K562 (cell line): ENCODE measurements around the gene ZFP57. TPM values are rescaled to one million over a fixed set of nuclear protein-coding genes. Genes with fewer than 3 reads are reported as not detected.
A peak's percentile ranks its signal among the peaks of the same experiment; 100 is the strongest.

Experiments used
- AFF4 ChIP-seq: sonication (generic); formaldehyde crosslinking; IDR thresholded peaks from 2 replicates; pipeline ENCODE4 v1.8.0; 2023; ENCODE audit warnings: mild to moderate bottlenecking, missing genetic modification reagents
- ATF3 ChIP-seq, 2 experiments: fragments of 450-650 bp in 1 of 2; sonication (generic) in 1 of 2; formaldehyde crosslinking in 1 of 2; IDR thresholded peaks in 1 of 2; conservative IDR thresholded peaks in 1 of 2; 2 replicates each; pipeline versions ENCODE4 v1.6.1 to v1.8.1; 2016 to 2023; ENCODE audit warnings: mild to moderate bottlenecking in 2 of 2, moderate library complexity in 2 of 2, inconsistent platforms in 1 of 2, missing genetic modification reagents in 1 of 2
- CAMTA2 ChIP-seq: fragments of 250-450 bp; sonication (Bioruptor Pico); conservative IDR thresholded peaks from 2 replicates; pipeline ENCODE4 v1.5.1; 2022
- EGR1 ChIP-seq: fragments of 450-650 bp; conservative IDR thresholded peaks from 2 replicates; pipeline ENCODE4 v1.6.1; 2017; ENCODE audit warnings: mild to moderate bottlenecking
- ILK ChIP-seq: fragments of 450-650 bp; IDR thresholded peaks from 2 replicates; pipeline ENCODE4 v1.6.1; 2016; ENCODE audit warnings: missing genetic modification characterization, low read depth, mild to moderate bottlenecking, missing compliant biosample characterization, moderate library complexity, borderline replicate concordance
- KDM5B ChIP-seq: fragments of 200-600 bp; sonication (generic); IDR thresholded peaks from 2 replicates; pipeline ENCODE4 v1.6.1; 2012; ENCODE audit warnings: low read depth, mild to moderate bottlenecking, moderate library complexity, low read length, control low read depth, inconsistent platforms; ENCODE audit not compliant: insufficient replicate concordance
- NFRKB ChIP-seq: fragments of 450-650 bp; IDR thresholded peaks from 2 replicates; pipeline ENCODE4 v1.6.1; 2016; ENCODE audit warnings: low read depth
- SMC3 ChIP-seq: conservative IDR thresholded peaks from 2 replicates; pipeline ENCODE4 v1.6.1; 2011; ENCODE audit warnings: low read depth, low read length, improper control_type of control experiment; ENCODE audit not compliant: insufficient read depth
- TCF7 ChIP-seq: sonication (generic); IDR thresholded peaks from 2 replicates; pipeline ENCODE4 v1.6.1; 2016; ENCODE audit warnings: antibody characterized with exemption, borderline replicate concordance
- VEZF1 ChIP-seq: fragments of 200-800 bp; sonication (Bioruptor generic); IDR thresholded peaks from 2 replicates; pipeline ENCODE4 v1.6.1; 2017; ENCODE audit warnings: missing genetic modification characterization, missing compliant biosample characterization
- ZBTB17 ChIP-seq: fragments of 450-650 bp; formaldehyde crosslinking; IDR thresholded peaks from 2 replicates; pipeline ENCODE4 v1.4.0; 2020; ENCODE audit warnings: mild to moderate bottlenecking
- ZC3H4 ChIP-seq: sonication (generic); formaldehyde crosslinking; IDR thresholded peaks from 2 replicates; pipeline ENCODE4 v1.9.0; 2021; ENCODE audit warnings: missing genetic modification reagents, borderline replicate concordance
- polyA plus RNA-seq, 8 experiments: library from polyadenylated mRNA; depleted of rRNA in 4 of 8; stranded (reverse) in 5 of 8; unstranded in 3 of 8; fragments of >200 nt; fragmentation: Nextera tagmentation in 2 of 8; fragmentation: Illumina TruSeq in 1 of 8; extraction: Ambion mirVana in 2 of 8; extraction: Trizol in 1 of 8; gene quantifications; 2 replicates each; pipeline versions ENCODE4 v1.2.1 to v1.2.3, GENCODE V29; 2011 to 2014; ENCODE audit warnings: inconsistent platforms in 1 of 8, missing spikeins in 1 of 8
- total RNA-seq, 7 experiments: library from RNA; depleted of rRNA in 6 of 7; stranded (reverse); fragments of >200 nt in 6 of 7; fragmentation: Illumina TruSeq in 2 of 7; extraction: Trizol in 2 of 7; gene quantifications; 2 replicates each; pipeline versions ENCODE4 v1.2.1 to v1.2.3, GENCODE V29; 2011 to 2021; ENCODE audit warnings: low replicate concordance in 1 of 7
- TF ChIP-seq, protein P1 (sequence below), 2 experiments: fragments of 250-450 bp in 1 of 2; fragments of 450-650 bp in 1 of 2; sonication (Bioruptor Pico) in 1 of 2; IDR thresholded peaks; 2 replicates each; pipeline versions ENCODE4 v1.6.1 to v1.8.0; 2016 to 2021; ENCODE audit warnings: mild to moderate bottlenecking in 2 of 2, moderate library complexity in 2 of 2, missing compliant biosample characterization in 1 of 2, missing genetic modification characterization in 1 of 2
- TF ChIP-seq, protein P2 (sequence below): sonication (generic); formaldehyde crosslinking; IDR thresholded peaks from 2 replicates; pipeline ENCODE4 v1.8.1; 2023; ENCODE audit warnings: mild to moderate bottlenecking, missing genetic modification reagents

The ZFP57 gene
- total and polyA plus RNA-seq, 9 of the 15 experiments (the other 6 are each of a cell fraction or from before 2014, with no cell fraction given), result 0.04 to 0.28 (median 0.13) TPM

GRCh38 chr6:29653452-29654038 lies 27.4 kb downstream of the ZFP57 start (continued):
- 0 out of 2 replicates have a peak, but pooled peaks have one; percentile 28 for TF ChIP-seq VEZF1 (CRISPR knock-in tag)
- peak; percentile 40; the same call in 1 of the 2 replicates for TF ChIP-seq SMC3
- no peak for TF ChIP-seq KDM5B
- no peak for TF ChIP-seq NFRKB
- no peak for TF ChIP-seq AFF4 (CRISPR knock-in tag)
- no peak for TF ChIP-seq ILK
- TF ChIP-seq CAMTA2 (CRISPR knock-in tag), result no peak
- TF ChIP-seq, protein P1, sequence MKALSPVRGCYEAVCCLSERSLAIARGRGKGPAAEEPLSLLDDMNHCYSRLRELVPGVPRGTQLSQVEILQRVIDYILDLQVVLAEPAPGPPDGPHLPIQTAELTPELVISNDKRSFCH (CRISPR knock-in tag; IDR thresholded peaks at IDR 0.05), result no peak
- TF ChIP-seq, protein P1 (tag; IDR thresholded peaks at IDR 0.05), result no peak
- TF ChIP-seq, protein P2, sequence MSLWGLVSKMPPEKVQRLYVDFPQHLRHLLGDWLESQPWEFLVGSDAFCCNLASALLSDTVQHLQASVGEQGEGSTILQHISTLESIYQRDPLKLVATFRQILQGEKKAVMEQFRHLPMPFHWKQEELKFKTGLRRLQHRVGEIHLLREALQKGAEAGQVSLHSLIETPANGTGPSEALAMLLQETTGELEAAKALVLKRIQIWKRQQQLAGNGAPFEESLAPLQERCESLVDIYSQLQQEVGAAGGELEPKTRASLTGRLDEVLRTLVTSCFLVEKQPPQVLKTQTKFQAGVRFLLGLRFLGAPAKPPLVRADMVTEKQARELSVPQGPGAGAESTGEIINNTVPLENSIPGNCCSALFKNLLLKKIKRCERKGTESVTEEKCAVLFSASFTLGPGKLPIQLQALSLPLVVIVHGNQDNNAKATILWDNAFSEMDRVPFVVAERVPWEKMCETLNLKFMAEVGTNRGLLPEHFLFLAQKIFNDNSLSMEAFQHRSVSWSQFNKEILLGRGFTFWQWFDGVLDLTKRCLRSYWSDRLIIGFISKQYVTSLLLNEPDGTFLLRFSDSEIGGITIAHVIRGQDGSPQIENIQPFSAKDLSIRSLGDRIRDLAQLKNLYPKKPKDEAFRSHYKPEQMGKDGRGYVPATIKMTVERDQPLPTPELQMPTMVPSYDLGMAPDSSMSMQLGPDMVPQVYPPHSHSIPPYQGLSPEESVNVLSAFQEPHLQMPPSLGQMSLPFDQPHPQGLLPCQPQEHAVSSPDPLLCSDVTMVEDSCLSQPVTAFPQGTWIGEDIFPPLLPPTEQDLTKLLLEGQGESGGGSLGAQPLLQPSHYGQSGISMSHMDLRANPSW (CRISPR knock-in tag), result no peak
- no peak for TF ChIP-seq ZC3H4 (CRISPR knock-in tag)
- TF ChIP-seq TCF7, result no peak
- TF ChIP-seq ATF3 (IDR thresholded peaks at IDR 0.05), result no peak
- TF ChIP-seq ATF3 (CRISPR knock-in tag; conservative IDR thresholded peaks at IDR 0.05), result no peak
- TF ChIP-seq EGR1, result no peak
- TF ChIP-seq ZBTB17, result no peak
